Natural killer cell (primary cell): ENCODE results near the gene RTBDN. TPM values are rescaled to one million over a fixed set of nuclear protein-coding genes. Genes with fewer than 3 reads are reported as not detected.

ENCODE experiments used
- ATAC-seq, 3 donors: fragments of 150-1000 bp in 2 of 3; fragments of 200-7000 bp in 1 of 3; cut with Tn5 transposase; 1 replicate in 1 of 3; 2 replicates in 2 of 3; pipeline ENCODE4 v1.10.0; 2021; ENCODE audit warnings: mild to moderate bottlenecking in 2 of 3, moderate library complexity in 2 of 3
- DNase-seq, 2 donors: peaks; one replicate each; pipeline versions ENCODE4 v3.0.0 to v3.0.0-alpha.2; 2013 to 2021; ENCODE audit warnings: mixed read lengths in 1 of 2
- H3K27ac ChIP-seq: one replicate; pipeline ENCODE4 v1.5.1; 2013; ENCODE audit warnings: mild to moderate bottlenecking, low read length
- H3K27me3 ChIP-seq: one replicate; pipeline ENCODE4 v1.6.1; 2013; ENCODE audit warnings: low read length; ENCODE audit not compliant: control insufficient read depth, insufficient read depth
- H3K36me3 ChIP-seq: one replicate; pipeline ENCODE4 v1.6.1; 2013; ENCODE audit warnings: low read length; ENCODE audit not compliant: control insufficient read depth, insufficient read depth
- H3K4me1 ChIP-seq: one replicate; pipeline ENCODE4 v1.6.1; 2013; ENCODE audit warnings: low read length; ENCODE audit not compliant: control insufficient read depth, insufficient read depth
- H3K4me3 ChIP-seq: one replicate; pipeline ENCODE4 v1.5.1; 2013; ENCODE audit warnings: low read length
- H3K9me3 ChIP-seq: one replicate; pipeline ENCODE4 v1.6.1; 2013; ENCODE audit warnings: low read length; ENCODE audit not compliant: control insufficient read depth, insufficient read depth
- H3K27ac Mint-ChIP-seq, 2 donors: one replicate each; pipeline ENCODE4 v1.8.0; 2022; ENCODE audit warnings: mild to moderate bottlenecking in 2 of 2, mixed read lengths in 2 of 2, moderate library complexity in 1 of 2
- H3K27me3 Mint-ChIP-seq, 2 donors: one replicate each; pipeline ENCODE4 v1.8.0; 2022; ENCODE audit warnings: low read depth in 2 of 2, mixed read lengths in 2 of 2
- H3K36me3 Mint-ChIP-seq: one replicate; pipeline ENCODE4 v1.8.0; 2022; ENCODE audit warnings: mixed read lengths
- H3K4me1 Mint-ChIP-seq, 2 donors: one replicate each; pipeline ENCODE4 v1.8.0; 2022; ENCODE audit warnings: mixed read lengths in 2 of 2
- H3K4me3 Mint-ChIP-seq: one replicate; pipeline ENCODE4 v1.8.0; 2022; ENCODE audit warnings: mild to moderate bottlenecking, moderate library complexity, mixed read lengths
- H3K9me3 Mint-ChIP-seq, 2 donors: one replicate each; pipeline ENCODE4 v1.8.0; 2022; ENCODE audit warnings: mixed read lengths in 2 of 2
- WGBS: methylation state at CpG from one replicate; pipeline ENCODE4 v1.1.7; 2013; ENCODE audit warnings: missing lambda C conversion rate; ENCODE audit not compliant: insufficient coverage; 5-methylcytosine and 5-hydroxymethylcytosine counted together
- intact Hi-C: fragments of 100-400 bp; cut with micrococcal nuclease; formaldehyde crosslinking; loops from one replicate; pipeline ENCODE4 v1.14.2; 2022
- total RNA-seq, 4 donors: library from RNA; stranded (reverse); fragments of 120-200 nt in 1 of 4; gene quantifications; one replicate each; pipeline versions ENCODE4 v1.2.3 to v1.2.4, GENCODE V29; 2013 to 2022
- TF ChIP-seq, protein P1 (sequence below): fragments of 200-600 bp; IDR thresholded peaks from one replicate; pipeline ENCODE4 v1.8.0; 2022; ENCODE audit warnings: antibody characterized with exemption

RTBDN gene
- total RNA-seq, 3 donors from 2014 or later (not counting 1 experiment from before 2014, with no cell fraction given) = not detected

DNA sequence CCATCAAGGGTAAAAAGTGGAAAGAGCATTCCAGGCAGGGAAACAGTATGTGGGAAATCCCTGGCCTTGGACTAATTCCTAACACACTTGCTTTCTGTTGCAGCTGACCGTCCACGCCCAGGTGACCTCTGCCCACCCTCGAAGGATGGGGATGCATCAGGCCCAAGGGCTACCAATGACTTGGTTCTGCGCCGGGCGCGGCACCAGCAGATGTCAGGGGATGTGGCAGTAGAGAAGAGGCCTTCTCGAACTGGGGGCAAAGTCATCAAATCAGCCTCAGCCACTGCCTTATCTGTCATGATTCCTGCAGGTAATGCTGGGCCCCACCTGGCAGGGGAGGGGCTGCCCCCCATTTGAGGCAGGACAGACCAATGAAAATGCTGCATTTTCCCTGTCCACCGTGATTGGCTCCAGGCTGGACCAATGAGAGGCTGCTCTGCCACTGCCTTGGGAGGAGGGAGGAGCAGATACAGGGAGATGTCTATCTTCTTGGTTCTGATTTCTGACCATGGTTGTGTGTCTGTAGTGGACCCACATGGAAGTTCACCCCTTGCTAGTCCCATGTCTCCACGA is 34.2 kb upstream of the RTBDN start:
- no peak for DNase-seq
- Mint-ChIP-seq H3K27me3 (no peaks in the 10 kb centered on the region), H3K4me1 (peaks cover 7 to 11% of the 10 kb centered on the region in 2 donors), H3K36me3 (no peaks in the 10 kb centered on the region), H3K4me3 (no peak overlapping the region), H3K9me3 (no peaks in the 10 kb centered on the region), H3K27ac (no peak overlapping the region)
- ATAC-seq = no peak
- intact Hi-C loops = no loop called here
- WGBS = 96% methylated on average over 10 of the region's 10 CpGs
- Histone ChIP-seq H3K4me3 (no peak overlapping the region), H3K36me3 (no peaks in the 10 kb centered on the region), H3K9me3 (no peaks in the 10 kb centered on the region), H3K27me3 (no peaks in the 10 kb centered on the region), H3K27ac (no peak overlapping the region), H3K4me1 (peaks cover 11% of the 10 kb centered on the region)
- TF ChIP-seq, protein P1, sequence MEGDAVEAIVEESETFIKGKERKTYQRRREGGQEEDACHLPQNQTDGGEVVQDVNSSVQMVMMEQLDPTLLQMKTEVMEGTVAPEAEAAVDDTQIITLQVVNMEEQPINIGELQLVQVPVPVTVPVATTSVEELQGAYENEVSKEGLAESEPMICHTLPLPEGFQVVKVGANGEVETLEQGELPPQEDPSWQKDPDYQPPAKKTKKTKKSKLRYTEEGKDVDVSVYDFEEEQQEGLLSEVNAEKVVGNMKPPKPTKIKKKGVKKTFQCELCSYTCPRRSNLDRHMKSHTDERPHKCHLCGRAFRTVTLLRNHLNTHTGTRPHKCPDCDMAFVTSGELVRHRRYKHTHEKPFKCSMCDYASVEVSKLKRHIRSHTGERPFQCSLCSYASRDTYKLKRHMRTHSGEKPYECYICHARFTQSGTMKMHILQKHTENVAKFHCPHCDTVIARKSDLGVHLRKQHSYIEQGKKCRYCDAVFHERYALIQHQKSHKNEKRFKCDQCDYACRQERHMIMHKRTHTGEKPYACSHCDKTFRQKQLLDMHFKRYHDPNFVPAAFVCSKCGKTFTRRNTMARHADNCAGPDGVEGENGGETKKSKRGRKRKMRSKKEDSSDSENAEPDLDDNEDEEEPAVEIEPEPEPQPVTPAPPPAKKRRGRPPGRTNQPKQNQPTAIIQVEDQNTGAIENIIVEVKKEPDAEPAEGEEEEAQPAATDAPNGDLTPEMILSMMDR = no peak

DNA sequence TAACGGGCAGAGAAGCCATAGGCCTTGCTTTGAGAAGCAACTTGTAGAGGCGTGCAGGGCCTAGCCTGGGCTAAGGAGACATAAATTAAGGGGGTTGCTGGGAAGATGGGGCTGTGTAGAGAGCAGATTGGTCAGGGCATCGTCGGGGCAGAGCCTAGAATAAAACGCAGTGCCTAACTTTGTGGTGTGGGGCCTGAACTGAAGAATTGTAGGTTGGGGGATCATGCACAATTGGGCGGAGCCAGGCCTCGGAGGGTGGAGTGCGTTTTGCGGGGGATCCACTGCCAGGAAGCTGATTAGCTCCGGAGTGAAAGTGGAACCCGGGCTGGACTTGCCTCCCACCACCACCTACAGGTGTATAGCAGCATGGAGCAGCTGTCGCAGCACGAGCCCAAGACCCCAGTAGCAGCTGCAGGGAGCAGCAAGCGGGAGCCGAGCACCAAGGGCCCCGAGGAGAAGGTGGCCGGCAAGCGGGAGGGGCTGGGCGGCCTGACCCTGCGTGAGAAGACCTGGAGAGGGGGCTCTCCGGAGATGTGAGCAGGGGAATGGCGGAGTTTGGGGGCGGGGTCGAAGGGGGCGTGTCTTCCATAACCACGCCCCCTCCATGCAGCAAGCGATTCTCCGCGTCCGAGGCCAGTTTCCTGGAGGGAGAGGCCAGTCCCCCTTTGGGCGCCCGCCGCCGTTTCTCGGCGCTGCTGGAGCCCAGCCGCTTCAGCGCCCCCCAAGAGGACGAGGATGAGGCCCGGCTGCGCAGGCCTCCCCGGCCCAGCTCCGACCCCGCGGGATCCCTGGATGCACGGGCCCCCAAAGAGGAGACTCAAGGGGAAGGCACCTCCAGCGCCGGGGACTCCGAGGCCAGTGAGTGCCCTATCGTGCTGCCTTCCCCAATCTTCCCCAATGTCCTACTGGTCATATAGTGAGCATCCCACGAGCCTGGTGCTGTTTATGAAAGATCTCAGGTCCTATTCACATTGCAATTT is 33.0 kb upstream of the RTBDN start:
- Histone ChIP-seq H3K36me3 (no peaks in the 10 kb centered on the region), H3K27ac (no peak overlapping the region), H3K4me1 (peaks cover 11% of the 10 kb centered on the region), H3K9me3 (no peaks in the 10 kb centered on the region), H3K27me3 (no peaks in the 10 kb centered on the region), H3K4me3 (peak overlapping the region; percentile 48)
- no peaks in the 10 kb centered on the region for H3K27me3 Mint-ChIP-seq
- peak overlapping the region in 1 of 2 donors; percentile 35 for H3K27ac Mint-ChIP-seq
- intact Hi-C loops = no loop called here
- H3K9me3 Mint-ChIP-seq = no peaks in the 10 kb centered on the region
- DNase-seq (peak; percentile 65 to 82), ATAC-seq (peak; percentile 80 to 94 (median 84))
- peaks cover 7 to 11% of the 10 kb centered on the region in 2 donors for H3K4me1 Mint-ChIP-seq
- no peaks in the 10 kb centered on the region for H3K36me3 Mint-ChIP-seq
- TF ChIP-seq, protein P1 = no peak
- 7% methylated on average over 50 of the region's 51 CpGs for WGBS
- H3K4me3 Mint-ChIP-seq = peak overlapping the region; percentile 67

DNA sequence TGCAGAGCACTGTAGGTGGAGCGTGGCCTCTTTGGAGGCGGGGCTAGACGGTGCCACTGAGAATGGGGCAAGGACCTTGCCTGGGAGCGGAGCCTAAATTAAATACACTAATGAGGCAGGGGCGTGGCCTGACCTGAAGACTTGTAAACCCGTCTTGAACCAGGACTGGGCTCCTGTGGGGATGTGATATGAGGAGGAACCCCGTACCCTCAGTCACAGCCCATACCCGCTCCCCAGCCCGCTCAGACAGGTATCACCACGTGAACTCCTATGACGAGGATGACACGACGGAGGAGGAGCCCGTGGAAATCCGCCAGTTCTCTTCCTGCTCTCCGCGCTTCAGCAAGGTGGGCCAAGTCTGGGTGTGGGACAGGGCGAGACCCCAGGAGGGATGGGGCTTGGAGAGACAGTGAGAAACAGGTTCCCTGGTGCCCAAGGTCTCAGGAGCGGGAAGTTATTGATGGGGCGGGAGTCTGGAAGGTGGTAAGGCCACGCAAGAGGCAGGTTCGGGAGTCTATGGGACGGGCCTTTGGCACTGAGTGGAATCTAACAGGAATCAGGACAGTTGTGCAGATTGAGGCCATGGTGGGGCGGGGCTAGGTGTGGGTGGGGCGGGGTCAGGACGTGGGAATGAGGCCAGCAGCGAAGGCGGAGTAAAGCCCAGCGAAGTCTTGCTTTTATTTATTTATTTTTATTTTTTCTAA is 32.2 kb upstream of the RTBDN start:
- Histone ChIP-seq H3K27me3 (no peaks in the 10 kb centered on the region), H3K4me1 (peaks cover 11% of the 10 kb centered on the region), H3K9me3 (no peaks in the 10 kb centered on the region), H3K27ac (no peak overlapping the region), H3K36me3 (no peaks in the 10 kb centered on the region), H3K4me3 (no peak overlapping the region)
- H3K9me3 Mint-ChIP-seq = no peaks in the 10 kb centered on the region
- TF ChIP-seq, protein P1 = no peak
- DNase-seq (no peak), ATAC-seq (no peak)
- 92% methylated on average over 25 of the region's 29 CpGs for WGBS
- peaks cover under 1 to 11% of the 10 kb centered on the region in 2 donors for H3K4me1 Mint-ChIP-seq
- H3K27ac Mint-ChIP-seq = peak overlapping the region in 1 of 2 donors; percentile 35
- H3K36me3 Mint-ChIP-seq = no peaks in the 10 kb centered on the region
- peak overlapping the region; percentile 67 for H3K4me3 Mint-ChIP-seq
- intact Hi-C loops = no loop called here
- no peaks in the 10 kb centered on the region for H3K27me3 Mint-ChIP-seq
